Measurements from ENCODE around the gene SLC17A8. TPM values are rescaled to one million over a fixed set of nuclear protein-coding genes. Genes with fewer than 3 reads are reported as not detected.

Gene SLC17A8
- total RNA-seq, 5 donors from 2014 or later (not counting 1 experiment from before 2014, with no cell fraction given): not detected

- no peak for ATAC-seq (replicated peaks in 1 of 4)
- no peaks in the 10 kb centered on the region for H3K36me3 Mint-ChIP-seq
- Histone ChIP-seq H3K36me3 (ENCODE audit: control insufficient read depth in 2 of 2, extremely low read depth in 1 of 2, insufficient read depth in 1 of 2, low read length in 1 of 2) (no peaks in the 10 kb centered on the region), H3K9me3 (no peaks in the 10 kb centered on the region), H3K4me3 (ENCODE audit: control insufficient read depth in 1 of 2, extremely low read depth in 1 of 2, low read length in 1 of 2) (no peak overlapping the region), H3K27ac (ENCODE audit: low read length) (no peak overlapping the region), H3K27me3 (replicated peaks in 1 of 2; ENCODE audit: control insufficient read depth in 2 of 2, extremely low read depth in 1 of 2, insufficient read depth in 2 of 2, low read length in 1 of 2) (peaks cover 0 to 2% of the 10 kb centered on the region in 2 experiments), H3K4me1 (ENCODE audit: control insufficient read depth in 1 of 2, extremely low read depth in 1 of 2, insufficient read depth in 2 of 2, low read length in 2 of 2) (no peaks in the 10 kb centered on the region)
- POLR2A ChIA-PET: no interaction called here
- DNase-seq: no peak
- no peaks in the 10 kb centered on the region for H3K9me3 Mint-ChIP-seq
- peaks cover 16 to 22% of the 10 kb centered on the region in 2 donors for H3K27me3 Mint-ChIP-seq
- no peaks in the 10 kb centered on the region for H3K4me1 Mint-ChIP-seq
- no peak overlapping the region for H3K27ac Mint-ChIP-seq
- no peak overlapping the region for H3K4me3 Mint-ChIP-seq
- CTCF ChIA-PET: no interaction called here
These were observed 111.3 kb downstream of the SLC17A8 start for GRCh38 chr12:100468126-100468525.

Other genes starting within 250 kb of the SLC17A8 start
- 10 to 100 TPM; 16.3 to 21.7 (median 18.2) TPM for gene BLTP3B, start 214.2 kb upstream of the SLC17A8 start, total RNA-seq
- gene ACTR6, start 156.3 kb upstream of the SLC17A8 start, total RNA-seq: 10 to 100 TPM; 28.8 to 39.2 (median 35.3) TPM
- under 1 TPM in 4 of 5 donors, not detected in 1; 0.38 to 0.93 (median 0.61) TPM for gene DEPDC4, start 90.0 kb upstream of the SLC17A8 start, total RNA-seq
- gene SCYL2, start 89.9 kb upstream of the SLC17A8 start, total RNA-seq: 10 to 100 TPM; 33.1 to 43.4 (median 36.7) TPM
- not detected for gene NR1H4, start 116.8 kb downstream of the SLC17A8 start, total RNA-seq
- gene GAS2L3, start 216.6 kb downstream of the SLC17A8 start, total RNA-seq: under 1 TPM in 2 of 5 donors, not detected in 3; 0.09 to 0.16 TPM

All from T-cell (primary cell).